HK-2 (cell line): ENCODE data around the gene ATRIP.

Source experiments
- DNase-seq: peaks from one replicate; pipeline ENCODE4 v3.0.0-alpha.2; 2018; ENCODE audit not compliant: unreplicated experiment

The ATRIP gene

GRCh38 chr3:48504051-48504946, 57.8 kb downstream of the ATRIP start, which contains the start of gene SHISA5:
TSS of gene SHISA5 (minus strand) at chr3:48504174. CDS start at chr3:48504094, 80 bp downstream.
- DNase-seq: peak; percentile 62

GRCh38 chr3:48505146-48505545, 58.6 kb downstream of the ATRIP start:
- no peak for DNase-seq

GRCh38 chr3:48505968-48506504, 59.5 kb downstream of the ATRIP start:
- DNase-seq: no peak

GRCh38 chr3:48507256-48508061, 60.9 kb downstream of the ATRIP start:
- peak; percentile 65 for DNase-seq

- no peak for DNase-seq
Measured at GRCh38 chr3:48511551-48511950, 65.0 kb downstream of the ATRIP start.

- DNase-seq: no peak
Measured at GRCh38 chr3:48514431-48515227, 68.1 kb downstream of the ATRIP start.
